H1 (cell line): ENCODE data around the gene SIMC1. TPM values are rescaled to one million over a fixed set of nuclear protein-coding genes. Genes with fewer than 3 reads are reported as not detected.
"Not testable (repeated sequence)": the region's sequence is repeated elsewhere in the genome, so short reads cannot be mapped to it uniquely, and the experiment has no call there.

Source experiments
- CTCF ChIA-PET: fragments of 300-600 bp; sonication (Branson Sonifier 250); formaldehyde crosslinking; loops from one replicate; lab custom pipeline; 2021; ENCODE audit not compliant: partially characterized antibody; lab: Charles Lee
- POLR2A ChIA-PET: fragments of 300-600 bp; sonication (Branson Sonifier 250); formaldehyde crosslinking; loops from one replicate; lab custom pipeline; 2021; ENCODE audit warnings: inconsistent platforms; ENCODE audit not compliant: partially characterized antibody; lab: Charles Lee
- DNase-seq, 2 experiments: peaks; one replicate each; pipeline versions ENCODE4 v3.0.0 to v3.0.0-alpha.2; 2010 to 2022; ENCODE audit warnings: low spot score in 2 of 2, low read depth in 1 of 2, mixed read lengths in 1 of 2
- FAIRE-seq: peaks from 2 replicates; lab custom pipeline; 2011; peaks lifted over from hg19 to GRCh38; lab: Jason Lieb, UNC
- H2AFZ ChIP-seq: 2 replicates; pipeline ENCODE4 v1.8.1; 2012; ENCODE audit warnings: low read length, inconsistent platforms
- H2AK5ac ChIP-seq: 2 replicates; pipeline ENCODE4 v1.6.1; 2013; ENCODE audit warnings: low read depth, low read length
- H2BK120ac ChIP-seq: replicated peaks from 2 replicates; pipeline ENCODE3; 2013; ENCODE audit warnings: low read depth, low read length, inconsistent platforms
- H2BK12ac ChIP-seq: 2 replicates; pipeline ENCODE4 v1.6.1; 2013; ENCODE audit warnings: low read depth, low read length
- H2BK15ac ChIP-seq: 2 replicates; pipeline ENCODE4 v1.6.1; 2013; ENCODE audit warnings: low read length
- H2BK20ac ChIP-seq: 2 replicates; pipeline ENCODE4 v1.6.1; 2013; ENCODE audit warnings: low read length
- H2BK5ac ChIP-seq: 2 replicates; pipeline ENCODE4 v1.6.1; 2013; ENCODE audit warnings: low read depth, low read length
- H3K14ac ChIP-seq: 2 replicates; pipeline ENCODE4 v1.6.1; 2013; ENCODE audit warnings: inconsistent platforms; ENCODE audit not compliant: insufficient read length
- H3K18ac ChIP-seq: 2 replicates; pipeline ENCODE4 v1.6.1; 2013; ENCODE audit warnings: low read length; ENCODE audit errors: extremely low read depth
- H3K23ac ChIP-seq: 2 replicates; pipeline ENCODE4 v1.6.1; 2013; ENCODE audit warnings: inconsistent platforms; ENCODE audit not compliant: insufficient read length
- H3K23me2 ChIP-seq: 2 replicates; pipeline ENCODE4 v1.6.1; 2013; ENCODE audit warnings: low read depth, low read length
- H3K27ac ChIP-seq: 2 replicates; pipeline ENCODE4 v1.6.1; 2011; ENCODE audit warnings: low read depth, low read length, inconsistent platforms
- H3K27me3 ChIP-seq, 4 experiments: replicated peaks in 1 of 4; 1 replicate in 1 of 4; 2 replicates in 3 of 4; pipeline versions ENCODE4 v1.6.1 to v1.8.1; 2011 to 2013; ENCODE audit warnings: low read length in 3 of 4, mild to moderate bottlenecking in 3 of 4, inconsistent platforms in 2 of 4, mixed read lengths in 2 of 4, moderate library complexity in 1 of 4; ENCODE audit not compliant: control insufficient read depth in 3 of 4, insufficient read depth in 3 of 4; ENCODE audit errors: extremely low read depth in 1 of 4
- H3K36me3 ChIP-seq, 4 experiments: 2 replicates each; pipeline versions ENCODE4 v1.6.1 to v1.8.1; 2011 to 2013; ENCODE audit warnings: mild to moderate bottlenecking in 4 of 4, low read length in 3 of 4, moderate library complexity in 2 of 4, control low read depth in 1 of 4, inconsistent platforms in 1 of 4; ENCODE audit not compliant: insufficient read depth in 4 of 4, control insufficient read depth in 2 of 4
- H3K4ac ChIP-seq: replicated peaks from 2 replicates; pipeline ENCODE3; 2013; ENCODE audit warnings: low read length, low read depth, mixed read lengths, inconsistent platforms; ENCODE audit not compliant: insufficient read length
- H3K4me1 ChIP-seq, 4 experiments: replicated peaks in 1 of 4; 1 replicate in 1 of 4; 2 replicates in 3 of 4; pipeline versions ENCODE4 v1.6.1 to v1.8.1; 2011 to 2013; ENCODE audit warnings: low read length in 3 of 4, inconsistent platforms in 2 of 4, mixed read lengths in 1 of 4; ENCODE audit not compliant: insufficient read depth in 4 of 4, control insufficient read depth in 3 of 4
- H3K4me2 ChIP-seq, 2 experiments: 2 replicates each; pipeline versions ENCODE4 v1.6.1 to v1.8.1; 2011 to 2013; ENCODE audit warnings: low read depth in 2 of 2, low read length in 2 of 2, control low read depth in 1 of 2, inconsistent platforms in 1 of 2, mild to moderate bottlenecking in 1 of 2; ENCODE audit not compliant: insufficient read depth in 1 of 2
- H3K4me3 ChIP-seq, 4 experiments: fragments of 200-600, 300-600 bp in 1 of 4; sonication (generic), shearing (Covaris generic), sonication (Bioruptor Twin) in 1 of 4; 2 replicates each; pipeline versions ENCODE4 v1.5.1 to v1.8.1; 2011 to 2016; ENCODE audit warnings: low read length in 4 of 4, low read depth in 3 of 4, control low read depth in 2 of 4, inconsistent platforms in 2 of 4, mild to moderate bottlenecking in 2 of 4, mixed read lengths in 1 of 4, moderate library complexity in 1 of 4; ENCODE audit not compliant: insufficient read depth in 2 of 4; ENCODE audit errors: extremely low read depth in 1 of 4
- H3K56ac ChIP-seq: replicated peaks from 2 replicates; pipeline ENCODE3; 2013; ENCODE audit warnings: low read depth, mild to moderate bottlenecking, mixed read lengths, low read length, inconsistent platforms; ENCODE audit not compliant: insufficient read length
- H3K79me1 ChIP-seq: 2 replicates; pipeline ENCODE4 v1.6.1; 2013; ENCODE audit warnings: low read depth, low read length, control low read depth
- H3K79me2 ChIP-seq, 2 experiments: 2 replicates each; pipeline versions ENCODE4 v1.6.1 to v1.8.1; 2012 to 2013; ENCODE audit warnings: low read length in 2 of 2, mild to moderate bottlenecking in 2 of 2, inconsistent platforms in 1 of 2; ENCODE audit not compliant: insufficient read depth in 2 of 2, control insufficient read depth in 1 of 2
- H3K9ac ChIP-seq, 4 experiments: replicated peaks in 1 of 4; 1 replicate in 1 of 4; 2 replicates in 3 of 4; pipeline versions ENCODE4 v1.6.1 to v1.8.1; 2011 to 2013; ENCODE audit warnings: low read depth in 3 of 4, low read length in 3 of 4, control low read depth in 2 of 4, mild to moderate bottlenecking in 2 of 4, moderate library complexity in 2 of 4, inconsistent platforms in 1 of 4; ENCODE audit errors: extremely low read depth in 1 of 4
- H3K9me3 ChIP-seq, 2 experiments: 2 replicates each; pipeline versions ENCODE4 v1.6.1 to v1.8.1; 2012 to 2013; ENCODE audit warnings: mild to moderate bottlenecking in 2 of 2, moderate library complexity in 2 of 2, control low read depth in 1 of 2, inconsistent platforms in 1 of 2, low read depth in 1 of 2, low read length in 1 of 2, mixed read lengths in 1 of 2; ENCODE audit not compliant: insufficient read depth in 2 of 2
- H4K20me1 ChIP-seq, 2 experiments: replicated peaks in 1 of 2; 2 replicates each; pipeline versions ENCODE3 to v1.8.1; 2011 to 2013; ENCODE audit warnings: inconsistent platforms in 2 of 2, low read length in 2 of 2, mild to moderate bottlenecking in 1 of 2; ENCODE audit not compliant: insufficient read depth in 2 of 2, control insufficient read depth in 1 of 2
- H4K5ac ChIP-seq: 2 replicates; pipeline ENCODE4 v1.6.1; 2013; ENCODE audit warnings: low read length, low read depth, mixed read lengths, inconsistent platforms; ENCODE audit not compliant: insufficient read length
- H4K8ac ChIP-seq: 2 replicates; pipeline ENCODE4 v1.8.0; 2013; ENCODE audit warnings: mild to moderate bottlenecking, moderate library complexity, low read length, inconsistent platforms; ENCODE audit not compliant: insufficient read depth; ENCODE audit errors: extremely low read depth
- H4K91ac ChIP-seq: replicated peaks from 2 replicates; pipeline ENCODE3; 2013; ENCODE audit warnings: low read length, mixed read lengths, inconsistent platforms; ENCODE audit not compliant: insufficient read length
- WGBS, 2 experiments: shearing (Covaris generic) in 1 of 2; methylation state at CpG; one replicate each; pipeline versions ENCODE4 v1.1.6 to v1.1.7; 2013 to 2015; ENCODE audit warnings: low lambda C conversion rate in 2 of 2, mixed read lengths in 2 of 2, inconsistent platforms in 1 of 2, low coverage in 1 of 2, missing lambda C conversion rate in 1 of 2; ENCODE audit not compliant: insufficient replicate concordance in 2 of 2, insufficient coverage in 1 of 2, insufficient read length in 1 of 2; ENCODE audit errors: extremely low coverage in 1 of 2, missing lambda C conversion rate in 1 of 2; 5-methylcytosine and 5-hydroxymethylcytosine counted together
- polyA plus RNA-seq, 7 experiments: library from polyadenylated mRNA; depleted of rRNA in 3 of 7; stranded (reverse) in 5 of 7; unstranded in 2 of 7; fragments of >200 nt in 5 of 7; fragments of 200-250 nt in 2 of 7; gene quantifications; 1 replicate in 5 of 7; 2 replicates in 1 of 7; 4 replicates in 1 of 7; pipeline versions ENCODE4 v1.2.1 to v1.2.3, GENCODE V29; 2011 to 2013; ENCODE audit warnings: missing spikeins in 2 of 7, mixed read lengths in 2 of 7
- total RNA-seq: library from RNA; stranded (reverse); fragmentation: NEBNext Ultra II Directional; extraction: Animal tissue kit (Norgen Biotek cat#: 25700); gene quantifications from 2 replicates; pipeline ENCODE4 v1.2.1, GENCODE V29; 2021

Gene SIMC1
- total and polyA plus RNA-seq, 2 of the 8 experiments (the other 6 are each of a cell fraction or from before 2014, with no cell fraction given), result 12.3 to 21.2 TPM

- H3K36me3 ChIP-seq, H3K23me2 ChIP-seq, H3K27me3 ChIP-seq, H4K5ac ChIP-seq, H2BK120ac ChIP-seq, H3K4ac ChIP-seq, H3K18ac ChIP-seq, H3K9ac ChIP-seq, H3K14ac ChIP-seq, H3K27ac ChIP-seq, H2BK5ac ChIP-seq, FAIRE-seq, H4K91ac ChIP-seq, DNase-seq, H2BK20ac ChIP-seq, POLR2A ChIA-PET, CTCF ChIA-PET, H3K56ac ChIP-seq, H3K4me2 ChIP-seq, H2AFZ ChIP-seq, H2BK12ac ChIP-seq, H3K4me1 ChIP-seq, H4K8ac ChIP-seq, H3K9me3 ChIP-seq, H3K79me1 ChIP-seq, H3K23ac ChIP-seq, H3K79me2 ChIP-seq, H2AK5ac ChIP-seq, H4K20me1 ChIP-seq, H2BK15ac ChIP-seq, H3K4me3 ChIP-seq: not testable (repeated sequence)
- 77% methylated on average over 3 of the region's 5 CpGs; no CpG with 5 or more reads in 1 of the 2 experiments for WGBS, 2 experiments
These were observed 22.5 kb downstream of the SIMC1 start for GRCh38 chr5:176260682-176261081.

DNA sequence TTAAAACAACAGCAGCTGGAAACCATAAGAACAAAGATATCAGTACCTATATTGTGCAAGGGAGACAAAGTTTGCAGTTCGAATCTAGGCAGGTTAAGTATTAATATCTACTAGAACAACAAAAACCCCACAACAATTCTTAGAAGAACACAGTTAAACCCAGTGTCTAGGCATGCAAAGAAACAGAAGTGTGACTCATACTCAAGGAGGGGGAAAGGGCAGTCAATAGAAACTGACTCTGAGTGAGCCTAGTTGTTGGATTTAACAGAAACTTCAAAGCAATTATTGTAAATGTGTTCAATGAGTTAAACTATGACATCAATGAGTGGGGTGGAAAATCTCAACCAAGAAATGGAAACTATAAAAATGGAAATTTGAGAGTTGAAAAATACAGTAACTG lies 28.2 kb downstream of the SIMC1 start:
- H2BK12ac ChIP-seq, H3K9ac ChIP-seq, H3K23ac ChIP-seq, CTCF ChIA-PET, H3K27me3 ChIP-seq, H2BK15ac ChIP-seq, H2BK5ac ChIP-seq, H3K79me2 ChIP-seq, H3K79me1 ChIP-seq, H2BK120ac ChIP-seq, H3K14ac ChIP-seq, H3K36me3 ChIP-seq, H2AFZ ChIP-seq, H3K18ac ChIP-seq, H2AK5ac ChIP-seq, H4K8ac ChIP-seq, H4K5ac ChIP-seq, H3K56ac ChIP-seq, H4K20me1 ChIP-seq, DNase-seq, H3K9me3 ChIP-seq, H2BK20ac ChIP-seq, H4K91ac ChIP-seq, H3K4me1 ChIP-seq, H3K4ac ChIP-seq, FAIRE-seq, H3K27ac ChIP-seq, H3K4me3 ChIP-seq, H3K23me2 ChIP-seq, H3K4me2 ChIP-seq, POLR2A ChIA-PET: not testable (repeated sequence)
- 100% methylated on average over 1 of the region's 1 CpG; no CpG with 5 or more reads in 1 of the 2 experiments for WGBS, 2 experiments
